DMS79 treated with DMSO at 0.1 percent for 48 hours (cell line): ENCODE data around the gene MMP14.
"Not testable (repeated sequence)": the region's sequence is repeated elsewhere in the genome, so short reads cannot be mapped to it uniquely, and the experiment has no call there.

Experiments used
- DNase-seq: peaks from one replicate; lab custom pipeline; 2025; lab: John Stamatoyannopoulos, UW

Gene MMP14

GRCh38 chr14:22842211-22843122 is 6.1 kb downstream of the MMP14 start:
- DNase-seq: no peak

- no peak for DNase-seq
Measured at GRCh38 chr14:22843123-22843925, 6.9 kb downstream of the MMP14 start.

GRCh38 chr14:22844221-22845102 is 8.1 kb downstream of the MMP14 start:
- no peak for DNase-seq

DNA sequence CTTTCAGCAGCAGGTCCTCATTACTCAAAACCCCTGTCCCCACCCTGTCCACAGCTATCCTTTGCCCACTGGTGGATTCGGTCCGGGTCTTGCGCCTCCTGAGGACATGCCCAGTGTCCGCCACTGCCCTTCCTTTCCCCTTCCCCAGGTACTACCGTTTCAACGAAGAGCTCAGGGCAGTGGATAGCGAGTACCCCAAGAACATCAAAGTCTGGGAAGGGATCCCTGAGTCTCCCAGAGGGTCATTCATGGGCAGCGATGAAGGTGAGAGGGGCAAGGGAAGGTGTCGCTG is 8.7 kb downstream of the MMP14 start:
- DNase-seq: no peak

GRCh38 chr14:22845821-22846625 is 9.6 kb downstream of the MMP14 start:
- DNase-seq: no peak

DNA sequence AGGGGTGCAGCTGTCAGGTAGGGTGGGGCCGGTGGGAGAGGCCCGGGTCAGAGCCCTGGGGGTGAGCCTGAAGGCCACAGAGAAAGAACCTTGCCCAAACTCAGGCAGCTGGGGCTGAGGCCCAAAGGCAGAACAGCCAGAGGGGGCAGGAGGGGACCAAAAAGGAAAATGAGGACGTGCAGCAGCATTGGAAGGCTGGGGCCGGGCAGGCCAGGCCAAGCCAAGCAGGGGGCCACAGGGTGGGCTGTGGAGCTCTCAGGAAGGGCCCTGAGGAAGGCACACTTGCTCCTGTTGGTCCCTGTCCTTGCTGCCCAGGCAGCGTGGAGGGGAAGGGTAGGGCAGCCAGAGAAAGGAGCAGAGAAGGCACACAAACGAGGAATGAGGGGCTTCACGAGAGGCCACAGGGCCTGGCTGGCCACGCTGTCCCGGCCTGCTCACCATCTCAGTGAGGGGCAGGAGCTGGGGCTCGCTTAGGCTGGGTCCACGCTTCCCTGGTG is 10.5 kb downstream of the MMP14 start:
- no peak for DNase-seq

GRCh38 chr14:22847661-22848341 is 11.4 kb downstream of the MMP14 start:
- DNase-seq: no peak

- peak; percentile 60 for DNase-seq
Measured at GRCh38 chr14:22848351-22849164, 12.2 kb downstream of the MMP14 start.

- peak; percentile 49 for DNase-seq
Measured at GRCh38 chr14:22849212-22849819, 12.9 kb downstream of the MMP14 start.

DNA sequence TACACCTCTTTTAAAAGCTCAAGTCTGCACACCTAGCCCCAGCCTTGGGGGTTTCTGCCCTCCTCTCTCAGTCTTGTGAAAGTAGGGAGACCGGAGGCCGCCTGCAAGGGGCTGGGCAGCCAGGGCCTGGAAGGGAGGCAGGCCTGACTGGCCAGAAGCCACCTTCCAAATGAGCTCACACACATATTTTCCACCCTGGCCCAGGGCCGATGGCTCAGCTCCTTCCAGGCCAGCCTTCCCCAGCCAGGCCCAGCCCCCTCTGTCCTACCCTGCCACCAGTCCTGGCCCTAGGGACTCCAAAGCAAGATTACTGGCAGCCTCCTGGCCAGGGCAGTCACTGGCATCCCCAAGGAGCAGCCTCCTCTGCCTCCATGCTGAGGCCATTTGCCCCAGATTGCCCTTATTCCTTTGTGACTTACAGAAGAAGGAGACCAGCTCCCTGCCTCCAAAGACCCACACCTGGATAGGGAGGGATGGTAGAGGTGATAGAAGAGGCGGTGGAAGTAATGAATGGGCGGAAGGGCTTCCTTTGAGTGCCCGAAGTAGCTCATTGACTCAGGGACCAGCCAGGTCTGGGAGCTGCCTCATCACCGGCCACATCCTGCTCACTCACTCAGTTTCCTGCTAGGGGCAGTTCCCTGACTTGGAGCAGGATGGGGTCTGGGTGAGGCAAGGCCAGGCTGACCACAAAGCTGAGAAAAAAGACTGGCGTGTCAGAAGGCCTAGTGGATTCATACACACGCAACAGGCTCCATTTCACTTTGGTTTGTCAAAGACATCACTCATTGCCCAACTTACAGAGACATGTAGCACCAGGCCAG is 14.8 kb downstream of the MMP14 start:
- no peak for DNase-seq

DNA sequence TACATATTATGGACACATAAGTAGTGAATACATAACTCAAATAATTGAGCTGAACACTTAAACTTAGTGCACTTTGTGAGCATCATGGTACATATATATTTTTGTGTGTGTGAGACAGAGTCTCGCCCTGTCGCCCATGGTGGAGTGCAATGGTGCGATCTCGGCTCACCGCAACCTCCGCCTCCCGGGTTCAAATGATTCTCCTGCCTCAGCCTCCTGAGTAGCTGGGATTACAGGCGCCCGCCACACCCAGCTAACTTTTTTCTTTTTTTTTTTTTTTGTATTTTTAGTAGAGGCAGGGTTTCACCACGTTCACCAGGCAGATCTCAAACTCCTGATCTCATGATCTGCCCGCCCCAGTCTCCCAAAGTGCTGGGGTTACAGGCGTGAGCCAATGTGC is 15.8 kb downstream of the MMP14 start:
- not testable (repeated sequence) for DNase-seq

- no peak for DNase-seq
Measured at GRCh38 chr14:22852599-22852939, 16.2 kb downstream of the MMP14 start.

DNA sequence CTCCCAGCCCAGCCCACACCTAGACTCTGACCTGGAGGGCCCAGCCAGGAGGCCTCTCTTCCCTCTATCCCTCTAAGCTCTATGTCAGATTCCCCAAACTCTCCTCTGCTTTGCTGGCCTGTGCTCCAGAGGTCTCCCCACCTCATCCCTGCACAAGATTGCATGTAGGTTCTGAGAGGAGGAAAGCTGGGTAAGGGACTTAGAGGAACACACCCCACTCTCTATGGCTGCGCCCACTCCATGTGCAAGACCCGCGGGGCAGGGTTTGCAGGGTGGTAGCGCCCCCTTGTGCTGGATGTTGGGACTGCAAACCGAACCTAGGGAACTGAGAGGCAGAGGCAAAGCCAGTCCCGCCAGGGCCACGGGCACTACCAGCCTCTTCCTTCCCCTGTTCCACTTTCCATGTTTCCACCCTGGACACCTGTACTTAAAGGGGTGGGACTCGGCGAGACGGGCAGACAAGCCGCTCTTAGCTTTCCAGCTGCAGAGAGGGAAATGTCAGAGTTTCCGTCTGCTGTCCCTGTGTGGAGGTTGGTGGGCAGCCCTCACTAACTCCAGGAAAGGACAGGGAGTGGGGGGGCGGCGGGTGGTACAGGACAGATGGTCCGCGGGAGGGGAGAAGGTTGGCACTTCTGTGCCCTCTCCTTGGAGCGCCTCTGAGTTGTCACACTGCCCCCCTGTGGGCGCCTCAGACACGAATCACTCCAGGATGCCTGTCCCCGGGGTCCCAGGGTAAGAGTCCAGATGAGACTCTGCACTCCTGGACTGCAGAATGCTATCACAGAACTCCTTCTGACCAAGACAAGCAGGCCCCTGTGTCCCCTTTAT is 16.8 kb downstream of the MMP14 start:
- peak; percentile 82 for DNase-seq

GRCh38 chr14:22854296-22854695 is 17.9 kb downstream of the MMP14 start:
- DNase-seq: not testable (repeated sequence)

DNA sequence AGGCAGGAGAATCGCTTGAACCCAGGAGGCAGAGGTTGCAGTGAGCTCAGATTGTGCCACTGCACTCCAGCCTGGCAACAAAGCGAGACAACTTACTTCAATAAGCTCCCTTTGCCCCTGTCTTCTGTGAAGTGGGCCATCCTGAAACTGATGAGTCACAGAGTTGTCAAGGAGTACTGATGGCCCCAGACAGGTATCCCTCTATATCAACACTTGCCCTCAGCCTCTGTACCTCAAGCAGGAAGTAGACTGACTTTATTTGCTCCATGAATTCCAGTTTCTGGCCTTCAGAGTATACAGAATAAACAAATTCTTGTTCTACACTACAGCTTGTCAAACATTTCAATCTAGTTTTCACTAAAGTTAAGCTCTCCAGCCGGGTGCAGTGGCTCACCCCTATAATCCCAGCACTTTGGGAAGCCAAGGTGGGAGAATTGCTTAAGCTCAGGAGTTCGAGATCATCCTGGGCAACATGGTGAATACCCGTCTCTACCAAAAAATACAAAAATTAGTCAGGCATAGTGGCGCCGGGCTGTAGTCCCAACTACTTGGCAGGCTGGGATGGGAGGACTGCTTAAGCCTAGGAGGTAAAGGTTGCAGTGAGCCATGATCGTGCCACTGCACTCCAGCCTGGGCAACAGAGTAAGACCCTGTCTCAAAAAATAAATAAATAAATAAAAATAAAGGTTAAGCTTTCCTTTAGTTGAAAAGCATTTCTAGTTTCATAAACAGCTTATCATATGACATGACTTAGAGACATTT is 18.8 kb downstream of the MMP14 start:
- DNase-seq: no peak

DNA sequence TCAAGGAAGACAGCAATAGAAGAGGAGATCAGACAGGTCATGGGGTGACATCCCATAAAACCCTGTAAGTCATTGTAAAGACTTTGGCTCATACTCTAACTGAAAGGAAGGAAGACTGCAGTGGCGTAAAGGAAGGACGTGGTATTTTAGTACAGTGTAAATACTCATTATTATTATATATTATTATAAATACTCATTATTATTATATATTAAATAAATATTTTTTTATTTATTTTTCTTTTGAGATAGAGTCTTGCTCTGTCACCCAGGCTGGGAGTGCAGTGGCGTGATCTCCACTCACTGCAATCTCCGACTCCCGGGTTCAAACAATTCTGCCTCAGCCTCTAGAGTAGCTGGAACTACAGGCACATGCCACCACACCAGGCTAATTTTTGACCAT is 20.0 kb downstream of the MMP14 start:
- DNase-seq: no peak

DNA sequence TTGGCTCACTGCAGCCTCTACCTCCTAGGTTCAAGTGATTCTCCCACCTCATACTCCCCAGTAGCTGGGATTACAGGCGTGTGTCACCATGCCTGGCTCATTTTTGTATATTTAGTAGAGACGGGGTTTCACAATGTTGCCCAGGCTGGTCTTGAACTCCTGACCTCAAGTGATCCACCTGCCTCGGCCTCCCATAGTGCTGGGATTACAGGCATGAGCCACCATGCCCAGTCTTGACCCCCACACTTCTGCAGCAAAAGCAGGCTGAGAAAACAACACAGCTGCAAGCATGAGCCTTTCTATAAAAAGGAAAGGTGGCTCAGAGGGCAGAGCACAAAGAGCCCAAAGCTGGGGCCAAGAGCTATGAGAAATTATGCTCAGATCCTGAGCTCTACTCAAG is 24.0 kb downstream of the MMP14 start:
- not testable (repeated sequence) for DNase-seq
